Uterus (tissue), 4 donors: ENCODE measurements around the gene ARF5. TPM values are rescaled to one million over a fixed set of nuclear protein-coding genes. Genes with fewer than 3 reads are reported as not detected.
"Not testable (repeated sequence)": the region's sequence is repeated elsewhere in the genome, so short reads cannot be mapped to it uniquely, and the experiment has no call there.

ENCODE experiments used
- DNase-seq, 2 donors: peaks; one replicate each; pipeline ENCODE4 v3.0.0-alpha.2; 2019 to 2020
- H3K27ac ChIP-seq, 2 donors: fragments of 200-600 bp; sonication (generic); 1 replicate in 1 of 2; 2 replicates in 1 of 2; pipeline ENCODE4 v1.5.1; 2016 to 2018
- H3K27me3 ChIP-seq, 2 donors: fragments of 200-600 bp; sonication (generic); one replicate each; pipeline ENCODE4 v1.5.1; 2018 to 2019; ENCODE audit warnings: control low read depth in 1 of 2
- H3K36me3 ChIP-seq, 2 donors: fragments of 200-600 bp; sonication (generic); one replicate each; pipeline ENCODE4 v1.5.1; 2019; ENCODE audit warnings: control low read depth in 1 of 2
- H3K4me1 ChIP-seq, 2 donors: fragments of 200-600 bp; sonication (generic); one replicate each; pipeline ENCODE4 v1.5.1; 2018 to 2019; ENCODE audit warnings: control low read depth in 1 of 2
- H3K4me3 ChIP-seq, 2 donors: fragments of 200-600 bp; sonication (generic); 1 replicate in 1 of 2; 2 replicates in 1 of 2; pipeline ENCODE4 v1.5.1; 2018 to 2019; ENCODE audit warnings: mild to moderate bottlenecking in 1 of 2
- H3K9me3 ChIP-seq, 2 donors: fragments of 200-600 bp; sonication (generic); one replicate each; pipeline ENCODE4 v1.5.1; 2019; ENCODE audit warnings: control low read depth in 1 of 2
- CTCF ChIP-seq, 4 experiments: fragments of 200-600 bp in 2 of 4; fragments of 450-650 bp in 2 of 4; sonication (generic) in 2 of 4; IDR thresholded peaks; one replicate each; pipeline ENCODE4 v1.5.1; 2016 to 2019; ENCODE audit warnings: antibody characterized with exemption in 4 of 4, mild to moderate bottlenecking in 2 of 4, moderate library complexity in 1 of 4
- POLR2A ChIP-seq, 2 donors: fragments of 450-650 bp; IDR thresholded peaks; one replicate each; pipeline ENCODE4 v1.6.1; 2016; ENCODE audit warnings: antibody characterized with exemption in 2 of 2, mild to moderate bottlenecking in 1 of 2, moderate library complexity in 1 of 2
- intact Hi-C: fragments of 100-400 bp; cut with DNase I; formaldehyde crosslinking; loops from one replicate; pipeline ENCODE4 v1.15.1; 2023; ENCODE audit warnings: low total_unique reads
- total RNA-seq, 4 donors: library from RNA; depleted of rRNA in 3 of 4; stranded (reverse); fragments of >200 nt in 3 of 4; gene quantifications; one replicate each; pipeline versions ENCODE4 v1.1.0 to v1.2.4, GENCODE V29; 2014 to 2023
- donor health status: DM: yes; HTN: yes; CAD: no.

ARF5 gene
- total RNA-seq = 100 to 1,000 TPM in 3 of 4 donors, 10 to 100 TPM in 1; 77.4 to 273 (median 122) TPM

GRCh38 chr7:127588019-127588696 lies at the start of gene ARF5:
ARF5 (plus strand) TSS chr7:127588411; CDS start chr7:127588499, 88 bp downstream.
- Histone ChIP-seq H3K4me3 (peak within 1 kb of the TSS; percentile 49 to 97), H3K27ac (peak within 1 kb of the TSS; percentile 90 to 95), H3K4me1 (peaks cover 0 to 13% of the 10 kb centered on the region in 2 donors), H3K9me3 (no peaks in the 10 kb centered on the region), H3K27me3 (no peaks in the 10 kb centered on the region), H3K36me3 (no peaks in the 10 kb centered on the region)
- TF ChIP-seq CTCF (IDR thresholded peaks at IDR 0.05) (no peak), POLR2A (IDR thresholded peaks at IDR 0.05) (peak; percentile 60 to 75)
- intact Hi-C loops = loop anchor here (5.0 kb wide), 1 partner anchor 64 kb away; the partner anchor contains the start of gene SND1
- peak; percentile 87 to 95 for DNase-seq

GRCh38 chr7:127539116-127539515 lies 49.1 kb upstream of the ARF5 start:
- no peaks in the 10 kb centered on the region for H3K4me1 ChIP-seq
- TF ChIP-seq CTCF (IDR thresholded peaks at IDR 0.05) (no peak), POLR2A (IDR thresholded peaks at IDR 0.05) (no peak)
- H3K4me3 ChIP-seq = no peak overlapping the region
- no peaks in the 10 kb centered on the region for H3K36me3 ChIP-seq
- no peaks in the 10 kb centered on the region for H3K27me3 ChIP-seq
- intact Hi-C loops = no loop called here
- no peak for DNase-seq
- H3K9me3 ChIP-seq = no peaks in the 10 kb centered on the region
- H3K27ac ChIP-seq = no peak overlapping the region

- H3K4me3 ChIP-seq, DNase-seq, H3K27ac ChIP-seq, H3K4me1 ChIP-seq, intact Hi-C loops, H3K9me3 ChIP-seq, H3K36me3 ChIP-seq, H3K27me3 ChIP-seq: not testable (repeated sequence)
Measured at GRCh38 chr7:127540461-127540860, 47.8 kb upstream of the ARF5 start.

- Histone ChIP-seq H3K4me1 (no peaks in the 10 kb centered on the region), H3K27ac (no peak overlapping the region), H3K4me3 (no peak overlapping the region), H3K36me3 (no peaks in the 10 kb centered on the region), H3K9me3 (no peaks in the 10 kb centered on the region), H3K27me3 (no peaks in the 10 kb centered on the region)
- intact Hi-C loops = no loop called here
- TF ChIP-seq POLR2A (IDR thresholded peaks at IDR 0.05) (no peak), CTCF (IDR thresholded peaks at IDR 0.05) (no peak)
- DNase-seq = no peak
Measured at GRCh38 chr7:127541548-127541947, 46.7 kb upstream of the ARF5 start.

- Histone ChIP-seq H3K36me3 (no peaks in the 10 kb centered on the region), H3K4me1 (no peaks in the 10 kb centered on the region), H3K27ac (no peak overlapping the region), H3K4me3 (no peak overlapping the region), H3K9me3 (no peaks in the 10 kb centered on the region), H3K27me3 (no peaks in the 10 kb centered on the region)
- DNase-seq = no peak
- TF ChIP-seq POLR2A (IDR thresholded peaks at IDR 0.05) = no peak
- TF ChIP-seq CTCF (IDR thresholded peaks at IDR 0.05) = no peak
- intact Hi-C loops = no loop called here
Measured at GRCh38 chr7:127546313-127546712, 41.9 kb upstream of the ARF5 start.
